Activated CD4-positive, alpha-beta T cell treated with anti-CD3 and anti-CD28 coated beads, Interleukin-2, amount 10 ng/mL, durations not matched to agents 7 days and 5 days (primary cell): ENCODE measurements around the gene PFN4. TPM values are rescaled to one million over a fixed set of nuclear protein-coding genes. Genes with fewer than 3 reads are reported as not detected.

Experiments
- CTCF ChIA-PET: fragments of 350-600 bp; sonication (Branson Sonifier 250); formaldehyde crosslinking; loops from one replicate; lab custom pipeline; 2021; ENCODE audit warnings: antibody characterized with exemption; lab: Charles Lee
- POLR2A ChIA-PET: fragments of 350-600 bp; sonication (Branson Sonifier 250); formaldehyde crosslinking; loops from one replicate; lab custom pipeline; 2021; ENCODE audit warnings: antibody characterized with exemption; lab: Charles Lee
- DNase-seq: peaks from one replicate; pipeline ENCODE4 v3.0.0-alpha.2; 2020
- H3K27ac Mint-ChIP-seq: one replicate; pipeline ENCODE4 v1.8.0; 2021; ENCODE audit warnings: mild to moderate bottlenecking, moderate library complexity, mixed read lengths
- H3K27me3 Mint-ChIP-seq: one replicate; pipeline ENCODE4 v1.8.0; 2021; ENCODE audit warnings: mixed read lengths
- H3K36me3 Mint-ChIP-seq: one replicate; pipeline ENCODE4 v1.8.0; 2021; ENCODE audit warnings: low read depth, mixed read lengths
- H3K4me1 Mint-ChIP-seq: one replicate; pipeline ENCODE4 v1.8.0; 2021; ENCODE audit warnings: mixed read lengths
- H3K4me3 Mint-ChIP-seq: one replicate; pipeline ENCODE4 v1.8.0; 2021; ENCODE audit warnings: mild to moderate bottlenecking, moderate library complexity, mixed read lengths
- H3K9me3 Mint-ChIP-seq: one replicate; pipeline ENCODE4 v1.8.0; 2021; ENCODE audit warnings: mixed read lengths
- total RNA-seq, 2 experiments: library from RNA; stranded (reverse); gene quantifications; one replicate each; pipeline ENCODE4 v1.2.3, GENCODE V29; 2021

Gene PFN4
- total RNA-seq, 2 experiments from 2014 or later: not detected

GRCh38 chr2:24072259-24072658 is 50.9 kb downstream of the PFN4 start:
- no peak for DNase-seq
- Mint-ChIP-seq H3K9me3 (no peaks in the 10 kb centered on the region), H3K27me3 (no peaks in the 10 kb centered on the region), H3K4me3 (no peak overlapping the region), H3K27ac (no peak overlapping the region), H3K4me1 (peaks cover 36% of the 10 kb centered on the region), H3K36me3 (peaks cover 31% of the 10 kb centered on the region)
- POLR2A ChIA-PET: no interaction called here
- CTCF ChIA-PET: interaction anchor here (0.6 to 0.9 kb wide), 2 partner anchors 11 to 19 kb away, joined by 3 to 4 read pairs; no protein-coding TSS in a partner anchor

GRCh38 chr2:24065341-24065740 is 57.8 kb downstream of the PFN4 start:
- Mint-ChIP-seq H3K27ac (no peak overlapping the region), H3K27me3 (no peaks in the 10 kb centered on the region), H3K36me3 (peaks cover 10% of the 10 kb centered on the region), H3K4me3 (no peak overlapping the region), H3K9me3 (no peaks in the 10 kb centered on the region), H3K4me1 (peaks cover 11% of the 10 kb centered on the region)
- ChIA-PET CTCF (interaction anchor here (1.7 to 1.9 kb wide), 2 partner anchors 13 to 18 kb away, joined by 5 to 9 read pairs; no protein-coding TSS in a partner anchor), POLR2A (no interaction called here)
- no peak for DNase-seq

Other genes with a start within 250 kb of the PFN4 start
- gene ATAD2B, start 196.2 kb downstream of the PFN4 start, total RNA-seq: 10 to 100 TPM; 24.7 to 25.6 TPM
- 10 to 100 TPM in 1 of 2 experiments, 1 to 10 TPM in 1; 9.6 to 11.9 TPM for gene UBXN2A, start 182.9 kb downstream of the PFN4 start, total RNA-seq
- not detected for gene MFSD2B, start 113.2 kb downstream of the PFN4 start, total RNA-seq
- gene WDCP, start 75.9 kb downstream of the PFN4 start, total RNA-seq: 10 to 100 TPM; 16.3 to 21.8 TPM
- gene FKBP1B, start 73.6 kb downstream of the PFN4 start, total RNA-seq: 1 to 10 TPM; 1.0 to 1.9 TPM
- gene SF3B6, start 47.0 kb downstream of the PFN4 start, total RNA-seq: 10 to 100 TPM; 82.3 to 88.5 TPM
- 1 to 10 TPM; 2.5 to 2.7 TPM for gene TP53I3, start 38.5 kb downstream of the PFN4 start, total RNA-seq
- 1 to 10 TPM; 7.9 to 8.7 TPM for gene FAM228B, start 135 bp upstream of the PFN4 start, total RNA-seq
- under 1 TPM in 1 of 2 experiments, not detected in 1; 0.23 TPM for gene FAM228A, start 51.7 kb upstream of the PFN4 start, total RNA-seq
- 10 to 100 TPM; 72.8 to 76.6 TPM for gene ITSN2, start 237.2 kb upstream of the PFN4 start, total RNA-seq